Mammary epithelial cell (primary cell): ENCODE results near the gene TMTC2.

ENCODE experiments used
- EZH2 ChIP-seq: IDR thresholded peaks from 2 replicates; pipeline ENCODE4 v1.6.1; 2012; ENCODE audit warnings: low read length, inconsistent platforms, borderline replicate concordance
- TF ChIP-seq, protein P1 (sequence below), 2 donors: IDR thresholded peaks in 1 of 2; conservative IDR thresholded peaks in 1 of 2; 2 replicates each; pipeline ENCODE4 v1.5.1; 2011 to 2012; ENCODE audit warnings: inconsistent platforms in 2 of 2, low read length in 2 of 2, mild to moderate bottlenecking in 2 of 2, control low read depth in 1 of 2, low read depth in 1 of 2; ENCODE audit not compliant: insufficient read depth in 1 of 2; ENCODE audit errors: extremely low read depth in 1 of 2

DNA sequence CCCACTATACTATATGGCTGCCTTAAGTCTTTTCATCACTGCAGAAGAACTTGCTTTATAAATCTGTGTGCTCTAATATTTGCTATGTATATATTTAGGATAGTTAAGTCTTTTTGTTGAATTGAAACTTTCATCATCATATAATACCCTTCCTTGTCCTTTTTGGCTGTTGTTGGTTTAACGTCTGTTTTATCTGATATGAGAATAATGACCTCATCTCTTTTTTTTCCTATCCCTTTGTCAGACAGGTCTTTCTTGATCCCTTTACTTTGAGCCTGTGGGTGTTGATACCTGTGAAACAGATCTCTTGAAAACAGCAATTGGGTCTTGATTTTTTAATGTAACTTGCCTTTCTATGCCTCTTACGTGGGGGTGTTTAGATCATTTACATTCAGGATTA lies 316.3 kb downstream of the TMTC2 start:
- TF ChIP-seq, protein P1, sequence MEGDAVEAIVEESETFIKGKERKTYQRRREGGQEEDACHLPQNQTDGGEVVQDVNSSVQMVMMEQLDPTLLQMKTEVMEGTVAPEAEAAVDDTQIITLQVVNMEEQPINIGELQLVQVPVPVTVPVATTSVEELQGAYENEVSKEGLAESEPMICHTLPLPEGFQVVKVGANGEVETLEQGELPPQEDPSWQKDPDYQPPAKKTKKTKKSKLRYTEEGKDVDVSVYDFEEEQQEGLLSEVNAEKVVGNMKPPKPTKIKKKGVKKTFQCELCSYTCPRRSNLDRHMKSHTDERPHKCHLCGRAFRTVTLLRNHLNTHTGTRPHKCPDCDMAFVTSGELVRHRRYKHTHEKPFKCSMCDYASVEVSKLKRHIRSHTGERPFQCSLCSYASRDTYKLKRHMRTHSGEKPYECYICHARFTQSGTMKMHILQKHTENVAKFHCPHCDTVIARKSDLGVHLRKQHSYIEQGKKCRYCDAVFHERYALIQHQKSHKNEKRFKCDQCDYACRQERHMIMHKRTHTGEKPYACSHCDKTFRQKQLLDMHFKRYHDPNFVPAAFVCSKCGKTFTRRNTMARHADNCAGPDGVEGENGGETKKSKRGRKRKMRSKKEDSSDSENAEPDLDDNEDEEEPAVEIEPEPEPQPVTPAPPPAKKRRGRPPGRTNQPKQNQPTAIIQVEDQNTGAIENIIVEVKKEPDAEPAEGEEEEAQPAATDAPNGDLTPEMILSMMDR (conservative IDR thresholded peaks at IDR 0.05 in 1 of 2, IDR thresholded peaks at IDR 0.05 in 1 of 2; ENCODE audit: extremely low read depth in 1 of 2, insufficient read depth in 1 of 2, low read depth in 1 of 2, low read length in 2 of 2), result no peak
- no peak for TF ChIP-seq EZH2
